COR-L47 (cell line): ENCODE measurements around the gene SNUPN.
"Not testable (repeated sequence)": the region's sequence is repeated elsewhere in the genome, so short reads cannot be mapped to it uniquely, and the experiment has no call there.

Experiments used
- DNase-seq: peaks from one replicate; lab custom pipeline; 2025; lab: John Stamatoyannopoulos, UW

Gene SNUPN

DNA sequence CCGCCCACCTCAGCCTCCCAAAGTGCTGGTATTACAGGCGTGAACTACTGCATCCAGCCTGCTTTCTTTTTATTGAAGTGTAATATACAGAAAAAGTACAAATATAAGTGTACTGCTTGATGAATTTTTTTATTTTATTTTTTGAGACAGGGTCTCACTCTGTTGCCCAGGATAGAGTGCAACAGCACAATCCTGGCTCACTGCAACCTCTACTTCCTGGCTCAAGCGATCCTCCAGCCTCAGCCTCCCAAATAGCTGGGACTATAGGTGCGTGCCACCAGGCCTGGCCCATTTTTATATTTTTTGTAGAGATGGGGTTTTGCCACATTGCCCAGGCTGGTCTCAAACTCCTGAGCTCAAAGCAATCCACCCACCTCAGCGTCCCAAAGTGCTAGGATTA lies 42.6 kb downstream of the SNUPN start:
- DNase-seq = not testable (repeated sequence)

DNA sequence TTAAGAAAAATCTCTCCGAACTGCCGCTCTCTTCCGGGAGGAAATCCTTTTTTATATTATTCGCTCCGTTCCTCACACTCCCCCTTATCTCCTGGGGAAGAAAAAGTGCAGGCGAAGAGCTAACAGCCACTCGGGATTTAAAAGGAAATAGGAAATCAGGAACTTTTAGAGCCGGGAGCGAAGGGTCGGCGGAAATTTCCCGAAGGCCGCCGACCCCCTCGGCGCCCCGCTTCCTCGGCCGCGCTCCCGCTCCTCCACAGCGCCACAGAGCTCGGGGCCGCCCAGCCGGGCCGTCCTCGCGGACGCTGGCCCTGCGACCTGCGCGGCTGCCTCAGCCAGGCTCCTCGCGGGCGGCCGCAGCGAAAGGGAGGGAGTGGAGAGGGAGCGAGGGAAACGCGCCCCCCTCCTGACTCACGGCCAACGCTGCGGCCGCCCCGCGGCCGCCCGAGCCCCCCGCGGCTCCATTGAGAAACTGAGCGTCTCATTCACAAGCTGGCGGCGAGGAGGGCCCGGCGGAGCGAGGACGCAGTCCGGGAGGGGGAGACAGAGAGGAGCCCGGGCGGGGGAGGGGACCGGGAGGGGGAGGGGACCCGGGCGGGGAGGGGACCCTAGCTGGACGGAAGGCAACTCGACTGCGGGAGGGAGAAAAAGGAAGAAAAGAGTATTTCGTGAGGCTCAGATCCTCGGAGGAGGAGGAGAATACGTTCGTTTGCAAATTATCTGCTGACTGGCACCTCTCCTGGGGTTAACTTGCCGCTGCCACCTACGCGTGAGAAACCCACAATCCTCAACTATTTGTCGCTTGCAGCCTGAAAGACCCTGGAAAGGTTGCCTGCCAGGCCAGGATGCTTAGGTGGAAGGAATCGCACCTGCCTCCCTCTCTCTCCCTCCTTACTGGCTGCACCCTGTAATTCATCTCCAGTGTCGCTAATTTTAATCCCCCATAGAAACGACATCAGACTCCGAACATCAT lies 46.3 kb downstream of the SNUPN start, which contains the start of gene PTPN9:
Gene PTPN9 (minus strand): TSS at position 368 of the 973 bp plus-strand sequence. CDS start 539 bp downstream, outside the sequence.
- peak; percentile 86 for DNase-seq

DNA sequence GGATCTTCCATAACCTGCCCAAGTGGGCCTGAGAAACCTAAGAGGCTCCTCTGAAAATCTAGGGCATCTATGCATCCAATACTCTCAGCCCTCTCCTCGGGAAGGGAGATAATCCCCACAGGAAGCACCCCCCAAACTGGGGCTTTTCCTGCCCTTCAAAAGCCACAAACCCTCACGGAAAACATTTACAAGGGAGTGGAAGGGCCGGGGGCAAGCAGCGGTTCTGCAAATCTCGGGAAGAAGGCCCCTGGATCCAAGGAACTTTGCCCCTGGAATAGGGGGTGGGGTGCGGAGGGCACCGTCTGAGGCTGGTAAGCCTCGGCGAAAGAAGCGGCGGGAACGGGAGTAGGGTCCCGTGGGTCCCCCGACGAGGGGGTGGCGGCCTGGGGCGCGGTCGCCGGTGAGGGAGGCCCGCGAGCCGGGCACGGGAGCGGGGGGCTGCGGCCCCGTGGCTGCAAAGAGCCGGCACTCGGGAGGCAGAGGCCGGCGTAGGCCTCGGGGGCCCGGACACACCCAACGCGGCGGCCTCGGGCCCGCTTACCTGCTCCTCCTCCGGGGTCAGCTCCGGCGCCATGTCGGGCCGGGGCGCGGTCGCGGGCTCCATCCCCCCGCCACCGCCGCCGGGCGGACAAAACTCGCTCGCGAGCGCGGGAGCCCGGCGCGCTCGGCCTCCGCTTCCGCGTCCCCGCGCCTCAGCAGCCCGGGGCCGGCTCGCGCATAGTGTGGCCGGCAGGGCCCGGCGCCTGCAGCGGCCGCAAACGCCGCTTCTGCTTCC lies 47.2 kb downstream of the SNUPN start:
- peak; percentile 31 for DNase-seq

DNA sequence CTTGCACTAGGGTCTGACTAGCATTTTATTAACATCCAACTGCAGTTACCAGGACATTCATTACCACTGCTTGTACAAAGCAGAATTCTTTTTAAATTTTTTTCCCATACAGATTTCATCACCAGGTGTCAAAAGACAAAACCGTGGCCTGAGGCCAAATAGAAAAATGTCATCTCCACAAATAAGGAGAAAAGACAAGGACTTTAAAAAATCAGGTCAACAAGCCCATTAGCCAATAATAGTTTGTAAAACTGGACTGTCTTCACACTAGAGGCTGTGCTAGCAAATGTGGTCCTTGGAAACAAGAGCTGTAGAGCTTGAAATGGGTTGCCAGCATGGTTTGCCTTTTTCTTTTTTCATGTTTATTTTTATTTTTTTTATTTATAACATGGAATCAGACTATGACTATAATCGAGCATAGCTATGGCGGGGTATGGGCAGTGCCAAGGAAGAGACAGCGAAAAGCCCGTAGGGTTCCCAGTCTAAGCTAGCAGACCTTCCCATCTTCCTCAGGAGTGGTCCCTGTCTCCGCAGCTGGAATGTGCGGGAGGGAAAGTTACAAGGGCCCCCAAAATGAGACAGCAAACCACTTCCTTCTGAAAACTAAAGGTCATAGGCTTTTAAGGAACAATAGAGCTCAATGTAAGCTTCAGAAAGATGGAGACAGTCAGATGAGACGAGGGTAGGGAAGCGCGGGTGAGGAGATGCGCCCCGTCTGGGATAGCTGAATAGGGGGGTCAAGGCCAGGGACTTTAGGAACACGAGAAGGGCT lies 47.9 kb downstream of the SNUPN start:
- DNase-seq = no peak

DNA sequence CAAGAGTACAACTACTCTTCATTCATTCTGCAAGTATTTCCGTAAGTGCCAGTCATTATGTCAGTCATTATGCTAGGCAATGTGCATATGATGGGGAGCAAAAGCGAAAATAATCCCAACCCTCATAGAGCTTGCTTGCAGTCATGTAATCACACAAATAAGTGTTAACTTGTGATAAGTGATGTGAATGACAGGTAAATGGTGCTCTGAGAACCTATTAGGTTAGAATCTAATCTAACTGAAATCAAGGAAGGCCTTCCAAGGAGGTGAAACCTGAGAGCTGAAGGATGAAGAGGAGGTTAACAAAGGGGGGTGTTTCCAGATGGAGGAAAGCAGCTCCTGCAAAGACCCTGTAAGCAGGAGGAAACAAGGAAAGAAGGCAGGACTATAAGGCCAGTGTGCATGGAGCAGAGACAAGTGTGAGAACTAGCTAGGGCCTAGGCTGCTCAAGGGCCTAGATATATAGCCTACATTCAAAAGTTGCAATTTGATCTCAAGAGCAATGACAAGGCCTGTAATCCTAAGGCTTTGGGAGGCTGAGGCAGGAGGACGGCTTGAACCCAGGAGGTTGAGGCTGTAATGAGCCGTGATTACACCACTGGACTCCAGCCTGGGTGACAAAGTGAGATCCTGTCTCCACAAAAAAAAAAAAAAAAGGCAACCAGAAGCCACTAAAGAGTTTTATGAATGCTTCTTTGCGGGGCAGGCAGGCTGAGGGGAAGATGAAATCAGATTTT lies 51.7 kb downstream of the SNUPN start:
- DNase-seq = no peak

DNA sequence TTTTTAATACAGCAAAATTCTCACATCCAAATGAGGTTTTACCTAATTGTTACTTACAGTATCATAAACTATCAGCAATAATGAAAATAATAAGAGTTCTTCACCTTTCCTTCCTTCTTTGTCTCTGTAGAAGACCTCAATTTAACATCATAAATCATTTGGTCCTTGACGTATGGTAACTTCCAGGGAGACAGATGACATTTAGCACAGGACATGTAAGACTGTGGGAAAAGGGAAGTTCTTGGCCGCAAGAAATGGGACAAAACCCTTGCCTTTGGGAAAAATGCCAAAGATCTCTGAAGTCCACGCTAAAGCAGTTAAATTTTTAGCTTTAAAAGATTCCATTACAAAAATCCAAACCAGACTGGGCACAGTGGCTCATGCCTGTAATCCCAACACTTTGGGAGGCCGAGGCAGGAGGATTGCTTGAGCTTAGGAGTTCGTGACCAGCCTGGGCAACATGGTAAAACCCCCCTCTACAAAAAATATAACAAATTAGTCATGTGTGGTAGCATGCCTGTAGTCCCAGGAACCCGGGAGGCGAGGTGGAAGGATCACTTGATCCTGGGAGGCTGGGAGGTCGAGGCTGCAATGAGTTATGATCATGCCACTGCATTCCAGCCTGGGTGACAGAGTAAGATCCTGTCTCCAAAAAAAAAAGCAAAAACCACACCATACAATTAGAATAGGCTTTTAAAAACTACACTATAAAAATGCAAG lies 55.2 kb downstream of the SNUPN start:
- DNase-seq = no peak

DNA sequence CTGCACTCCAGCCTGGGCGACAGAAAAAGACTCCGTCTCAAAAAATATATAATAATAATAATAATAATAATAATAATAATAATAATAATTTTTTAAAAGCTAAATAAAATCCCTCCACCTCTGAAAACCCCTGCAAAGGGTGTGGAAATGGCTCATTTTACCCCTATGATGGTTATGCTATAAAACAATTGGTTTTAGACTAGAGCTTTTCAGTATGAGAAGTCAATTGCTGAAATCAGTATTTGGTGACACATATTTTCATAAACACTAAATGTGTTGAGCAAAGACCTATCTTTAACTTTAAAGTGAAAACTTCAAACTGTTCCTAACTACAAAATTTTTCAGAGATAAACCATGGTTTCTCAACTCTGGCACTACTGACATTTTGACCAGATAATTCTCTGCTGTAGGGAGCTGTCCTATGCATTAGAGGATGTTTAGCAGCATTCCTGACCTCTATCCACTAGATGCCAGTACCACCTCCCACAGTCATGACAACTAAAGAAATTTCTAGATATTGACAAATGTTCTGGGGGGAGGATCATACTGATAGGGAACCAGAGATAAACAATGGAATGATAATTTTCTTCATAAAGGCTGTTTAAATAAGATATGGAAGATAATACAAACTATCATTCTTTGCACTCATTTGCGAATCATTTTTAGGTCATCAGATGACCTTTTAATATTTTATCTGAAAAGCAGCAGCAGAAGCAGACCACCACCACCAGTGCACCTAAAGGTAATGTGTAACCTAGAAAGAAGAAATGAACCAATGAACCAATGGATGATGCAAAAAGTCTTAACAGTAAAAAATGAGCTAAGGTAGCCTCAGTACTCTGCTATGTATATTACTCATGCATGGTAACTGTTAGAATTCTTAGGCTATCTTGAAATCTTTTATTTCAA lies 60.2 kb downstream of the SNUPN start:
- no peak for DNase-seq

DNA sequence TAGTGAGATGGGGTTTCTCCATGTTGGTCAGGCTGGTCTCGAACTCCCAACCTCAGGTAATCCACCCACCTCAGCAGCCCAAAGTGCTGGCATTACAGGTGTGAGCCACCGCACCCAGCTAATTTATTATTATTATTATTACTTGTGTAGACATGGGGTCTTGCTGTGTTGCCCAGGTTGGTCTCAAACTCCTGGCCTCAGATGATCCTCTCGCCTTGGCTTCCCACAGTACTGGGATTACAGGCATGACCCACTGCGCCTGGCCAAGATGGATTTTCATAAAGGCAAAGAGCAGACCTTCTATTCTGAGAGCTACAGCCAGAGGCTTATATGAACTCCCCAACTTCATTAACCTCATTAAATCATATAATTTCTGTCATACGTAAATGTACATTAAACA lies 63.6 kb downstream of the SNUPN start:
- DNase-seq = no peak

DNA sequence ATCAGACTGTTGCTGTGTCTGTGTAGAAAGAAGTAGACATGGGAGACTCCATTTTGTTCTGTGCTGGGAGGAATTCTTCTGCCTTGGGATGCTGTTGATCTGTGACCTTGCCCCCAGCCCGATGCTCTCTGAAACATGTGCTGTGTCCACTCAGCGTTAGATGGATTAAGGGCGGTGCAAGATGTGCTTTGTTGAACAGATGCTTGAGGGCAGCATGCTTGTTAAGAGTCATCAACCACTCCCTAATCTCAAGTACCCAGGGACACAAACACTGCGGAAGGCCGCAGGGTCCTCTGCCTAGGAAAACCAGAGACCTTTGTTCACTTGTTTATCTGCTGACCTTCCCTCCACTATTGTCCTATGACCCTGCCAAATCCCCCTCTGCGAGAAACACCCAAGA lies 66.2 kb downstream of the SNUPN start:
- DNase-seq = not testable (repeated sequence)

DNA sequence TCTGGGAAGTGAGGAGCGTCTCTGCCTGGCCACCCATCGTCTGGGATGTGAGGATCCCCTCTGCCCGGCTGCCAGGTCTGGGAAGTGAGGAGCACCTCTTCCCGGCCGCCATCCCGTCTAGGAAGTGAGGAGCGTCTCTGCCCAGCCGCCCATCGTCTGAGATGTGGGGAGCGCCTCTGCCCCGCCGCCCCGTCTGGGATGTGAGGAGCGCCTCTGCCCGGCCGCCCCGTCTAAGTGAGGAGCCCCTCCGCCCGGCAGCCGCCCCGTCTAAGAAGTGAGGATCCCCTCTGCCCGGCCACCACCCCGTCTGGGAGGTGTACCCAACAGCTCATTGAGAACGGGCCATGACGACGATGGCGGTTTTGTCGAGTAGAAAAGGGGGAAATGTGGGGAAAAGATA lies 66.6 kb downstream of the SNUPN start:
- not testable (repeated sequence) for DNase-seq

DNA sequence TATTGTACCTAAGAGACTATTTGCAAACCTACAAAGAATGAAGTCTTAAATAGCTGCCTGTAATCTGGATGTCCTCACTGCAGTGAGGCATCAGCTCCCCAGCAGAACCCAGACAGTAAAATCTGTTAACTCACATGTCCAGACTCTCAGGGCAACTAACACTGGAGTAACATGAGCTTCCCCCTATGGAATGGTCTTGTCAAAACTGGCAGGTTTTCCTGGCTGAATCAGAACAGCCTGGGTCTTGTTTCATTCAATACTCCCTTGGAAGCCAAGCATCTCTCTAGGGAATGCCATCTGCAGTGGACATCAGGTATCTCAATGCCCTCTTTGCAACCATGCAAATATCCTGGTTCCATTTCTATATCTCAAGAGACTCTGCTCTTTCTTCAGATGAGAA lies 70.8 kb downstream of the SNUPN start:
- no peak for DNase-seq

DNA sequence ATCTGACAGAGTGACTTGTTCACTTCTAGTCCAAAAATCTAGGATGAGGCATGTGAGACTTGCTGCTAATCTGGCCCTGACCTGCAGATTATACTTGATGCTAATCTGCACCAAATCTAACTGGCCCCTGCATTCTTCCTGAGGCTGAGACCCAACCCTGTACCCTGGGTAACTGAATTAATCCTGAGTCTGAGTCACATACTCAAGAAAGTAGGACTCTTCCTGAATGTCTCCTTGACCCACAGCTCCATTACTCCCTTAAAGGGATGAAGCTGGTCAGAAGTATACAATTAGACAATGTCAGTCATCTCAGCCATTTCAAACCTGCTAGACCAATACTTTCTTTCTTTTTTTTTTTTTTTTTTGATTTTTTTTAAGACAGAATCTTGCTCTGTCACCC lies 71.9 kb downstream of the SNUPN start:
- no peak for DNase-seq

DNA sequence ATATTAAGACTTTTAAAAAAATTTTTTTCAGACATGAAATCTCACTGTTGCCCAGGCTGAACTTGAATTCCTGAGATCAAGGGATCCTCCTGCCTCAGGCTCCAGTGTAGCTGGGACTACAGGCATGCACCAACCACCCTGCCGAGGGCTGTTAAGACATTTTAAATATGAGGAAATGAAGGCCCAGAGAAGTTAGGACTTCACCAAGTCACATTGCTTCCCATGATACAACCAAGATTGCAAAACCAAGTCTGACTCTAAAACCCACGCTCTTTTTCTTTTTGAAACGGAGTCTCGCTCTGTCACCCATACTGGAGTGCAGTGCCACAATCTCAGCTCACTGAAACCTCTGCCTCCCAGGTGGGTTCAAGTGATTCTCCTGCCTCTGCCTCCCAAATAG lies 74.4 kb downstream of the SNUPN start:
- DNase-seq = no peak
